GM13976 (cell line): ENCODE measurements around the gene HSP90AB1.
A peak's percentile ranks its signal among the peaks of the same experiment; 100 is the strongest.

Experiments
- DNase-seq: peaks from one replicate; pipeline ENCODE4 v3.0.0; 2012; ENCODE audit warnings: low spot score
- in situ Hi-C: fragments of 300-500 bp; cut with MboI; formaldehyde crosslinking; loops from one replicate; pipeline ENCODE4 v1.12.0; 2022; ENCODE audit warnings: low sequenced_read_pairs, mixed read lengths, inconsistent platforms; ENCODE audit not compliant: unreplicated experiment
- TF ChIP-seq, protein P1 (sequence below): IDR thresholded peaks from 2 replicates; pipeline ENCODE4 v1.5.1; 2012; ENCODE audit warnings: borderline replicate concordance, mild to moderate bottlenecking; ENCODE audit not compliant: insufficient read depth; ENCODE audit errors: extremely low read depth, missing control alignments, control extremely low read depth

Gene HSP90AB1

DNA sequence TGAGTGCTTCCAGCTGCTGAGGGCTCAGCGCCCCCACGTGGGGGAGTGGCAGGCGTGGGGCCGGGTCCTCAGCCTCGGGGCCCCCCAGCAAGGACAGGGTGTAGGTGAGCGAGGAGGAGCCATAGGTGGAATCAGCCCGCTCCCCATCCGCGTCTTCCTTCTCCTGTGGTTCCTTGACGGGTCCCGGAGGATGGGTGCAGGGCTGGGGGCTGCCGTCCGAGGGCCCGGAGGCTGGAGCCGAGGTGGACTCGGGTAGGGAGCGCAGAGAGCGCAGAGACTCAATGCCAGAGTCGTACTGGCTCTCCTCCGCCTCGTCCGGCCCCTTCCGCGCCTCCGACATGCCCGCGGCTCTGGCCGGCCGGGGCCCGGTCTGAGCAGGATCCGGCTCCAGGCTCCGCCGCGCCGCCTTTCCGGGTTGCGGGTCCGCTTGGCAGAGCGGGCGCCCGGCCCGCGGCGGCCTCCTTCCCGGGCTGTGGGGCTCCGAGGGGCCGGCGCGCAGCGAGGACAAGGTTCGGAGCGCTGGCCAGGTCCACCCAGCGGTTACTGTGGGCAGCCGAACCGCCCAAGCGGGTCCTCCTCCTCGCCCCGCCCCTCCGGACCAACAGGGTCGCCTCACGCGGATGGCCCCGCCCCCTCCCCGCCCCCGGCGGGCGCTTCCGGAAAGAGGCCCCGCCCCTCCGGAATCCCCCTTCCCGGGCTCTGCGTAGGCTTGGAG is 18.3 kb downstream of the HSP90AB1 start, which contains the start of gene NFKBIE:
Gene NFKBIE (minus strand): TSS at position 545 of the 715 bp plus-strand sequence. CDS start 205 bp downstream, at position 340.
- TF ChIP-seq, protein P1, sequence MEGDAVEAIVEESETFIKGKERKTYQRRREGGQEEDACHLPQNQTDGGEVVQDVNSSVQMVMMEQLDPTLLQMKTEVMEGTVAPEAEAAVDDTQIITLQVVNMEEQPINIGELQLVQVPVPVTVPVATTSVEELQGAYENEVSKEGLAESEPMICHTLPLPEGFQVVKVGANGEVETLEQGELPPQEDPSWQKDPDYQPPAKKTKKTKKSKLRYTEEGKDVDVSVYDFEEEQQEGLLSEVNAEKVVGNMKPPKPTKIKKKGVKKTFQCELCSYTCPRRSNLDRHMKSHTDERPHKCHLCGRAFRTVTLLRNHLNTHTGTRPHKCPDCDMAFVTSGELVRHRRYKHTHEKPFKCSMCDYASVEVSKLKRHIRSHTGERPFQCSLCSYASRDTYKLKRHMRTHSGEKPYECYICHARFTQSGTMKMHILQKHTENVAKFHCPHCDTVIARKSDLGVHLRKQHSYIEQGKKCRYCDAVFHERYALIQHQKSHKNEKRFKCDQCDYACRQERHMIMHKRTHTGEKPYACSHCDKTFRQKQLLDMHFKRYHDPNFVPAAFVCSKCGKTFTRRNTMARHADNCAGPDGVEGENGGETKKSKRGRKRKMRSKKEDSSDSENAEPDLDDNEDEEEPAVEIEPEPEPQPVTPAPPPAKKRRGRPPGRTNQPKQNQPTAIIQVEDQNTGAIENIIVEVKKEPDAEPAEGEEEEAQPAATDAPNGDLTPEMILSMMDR: peak; percentile 68
- in situ Hi-C loops: no loop called here
- peak; percentile 95 for DNase-seq

DNA sequence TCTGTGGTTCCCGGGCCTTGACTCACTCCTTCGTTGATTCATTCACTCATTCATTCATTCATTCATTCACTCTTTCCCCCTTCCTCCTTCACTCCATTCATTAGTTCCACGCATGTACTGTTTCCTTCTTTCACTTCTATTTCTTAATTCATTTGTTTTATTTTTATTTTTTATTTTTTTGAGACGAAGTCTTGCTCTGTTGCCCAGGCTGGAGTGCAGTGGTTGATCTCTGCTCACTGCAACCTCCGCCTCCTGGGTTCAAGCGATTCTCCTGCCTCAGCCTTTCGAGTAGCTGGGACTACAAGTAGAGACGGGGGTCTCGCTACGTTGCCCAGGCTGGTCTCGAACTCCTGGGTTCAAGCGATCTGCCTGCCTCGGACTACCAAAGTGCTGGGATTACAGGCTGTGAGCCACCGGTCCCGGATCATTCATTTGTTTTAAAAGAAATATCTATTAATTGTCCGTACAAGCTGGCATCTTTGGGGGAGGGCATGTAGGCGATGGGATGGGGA is 18.9 kb downstream of the HSP90AB1 start:
- no peak for DNase-seq
- in situ Hi-C loops: no loop called here
- TF ChIP-seq, protein P1: no peak

DNA sequence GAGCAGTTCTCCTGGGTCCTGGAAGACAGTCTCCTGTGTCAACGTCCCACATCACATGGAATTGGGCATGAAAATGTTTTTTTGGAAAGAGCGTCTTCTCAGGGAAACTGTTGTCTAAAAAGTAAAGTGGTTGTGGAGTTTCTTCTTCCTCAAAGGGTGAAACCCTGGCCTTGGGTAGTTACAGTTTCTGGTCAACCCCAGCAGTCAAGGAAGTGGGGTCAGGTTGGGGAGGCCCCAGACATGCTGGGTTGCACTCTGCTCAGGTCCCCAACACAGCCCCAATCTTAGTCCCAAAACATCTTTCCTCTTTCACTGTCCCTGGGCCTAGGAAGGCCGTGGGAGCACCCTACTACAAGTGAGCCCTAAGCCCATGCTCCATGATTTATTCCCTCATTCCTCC is 19.4 kb downstream of the HSP90AB1 start:
- peak; percentile 79 for DNase-seq
- TF ChIP-seq, protein P1: no peak
- in situ Hi-C loops: no loop called here

DNA sequence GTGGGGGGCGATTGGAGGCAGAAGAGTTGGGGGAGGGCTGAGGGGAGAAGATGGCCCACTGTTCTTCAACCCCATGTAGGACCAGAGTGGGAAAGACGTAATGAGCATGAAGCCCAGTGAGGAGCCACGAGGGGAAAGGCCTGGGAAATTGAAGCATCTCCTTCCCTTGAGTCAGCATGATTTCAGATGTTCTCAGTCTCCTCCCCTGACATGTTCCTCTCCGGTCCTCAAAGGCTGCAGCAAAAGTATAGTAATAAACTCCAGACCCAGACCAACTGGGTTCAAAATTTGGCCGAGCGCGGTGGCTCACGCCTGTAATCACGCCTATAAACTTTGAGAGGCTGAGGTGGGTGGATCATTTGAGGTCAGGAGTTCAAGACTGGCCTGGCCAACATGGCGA is 20.4 kb downstream of the HSP90AB1 start:
- TF ChIP-seq, protein P1: no peak
- no peak for DNase-seq
- in situ Hi-C loops: no loop called here

DNA sequence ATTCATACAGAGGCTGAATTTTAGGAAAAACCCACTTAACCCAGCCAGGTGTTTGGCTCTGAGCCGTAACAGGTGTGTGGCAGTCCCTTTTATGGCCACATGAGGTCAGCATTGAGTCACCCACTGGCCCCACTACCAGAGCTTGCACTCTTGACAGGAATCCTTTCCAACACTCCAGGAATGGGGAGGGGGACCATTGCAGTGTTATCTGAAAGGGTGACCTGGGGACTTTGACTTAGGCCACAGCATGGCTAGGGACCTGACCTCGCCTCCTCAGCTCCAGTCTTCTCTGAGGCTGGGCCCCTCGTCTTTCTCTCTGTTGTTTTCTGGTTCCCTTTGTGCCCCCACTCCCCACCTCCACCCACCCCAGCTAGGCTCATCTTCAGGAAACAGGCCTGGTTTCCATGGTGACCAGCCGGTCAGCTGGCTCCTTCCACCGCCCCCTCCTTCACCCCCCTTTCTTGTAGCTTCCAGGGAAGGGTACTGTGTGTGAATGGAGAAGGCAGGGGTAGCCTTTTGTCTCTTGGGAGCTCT is 21.3 kb downstream of the HSP90AB1 start:
- peak; percentile 70 for DNase-seq
- in situ Hi-C loops: no loop called here
- TF ChIP-seq, protein P1: peak; percentile 94

DNA sequence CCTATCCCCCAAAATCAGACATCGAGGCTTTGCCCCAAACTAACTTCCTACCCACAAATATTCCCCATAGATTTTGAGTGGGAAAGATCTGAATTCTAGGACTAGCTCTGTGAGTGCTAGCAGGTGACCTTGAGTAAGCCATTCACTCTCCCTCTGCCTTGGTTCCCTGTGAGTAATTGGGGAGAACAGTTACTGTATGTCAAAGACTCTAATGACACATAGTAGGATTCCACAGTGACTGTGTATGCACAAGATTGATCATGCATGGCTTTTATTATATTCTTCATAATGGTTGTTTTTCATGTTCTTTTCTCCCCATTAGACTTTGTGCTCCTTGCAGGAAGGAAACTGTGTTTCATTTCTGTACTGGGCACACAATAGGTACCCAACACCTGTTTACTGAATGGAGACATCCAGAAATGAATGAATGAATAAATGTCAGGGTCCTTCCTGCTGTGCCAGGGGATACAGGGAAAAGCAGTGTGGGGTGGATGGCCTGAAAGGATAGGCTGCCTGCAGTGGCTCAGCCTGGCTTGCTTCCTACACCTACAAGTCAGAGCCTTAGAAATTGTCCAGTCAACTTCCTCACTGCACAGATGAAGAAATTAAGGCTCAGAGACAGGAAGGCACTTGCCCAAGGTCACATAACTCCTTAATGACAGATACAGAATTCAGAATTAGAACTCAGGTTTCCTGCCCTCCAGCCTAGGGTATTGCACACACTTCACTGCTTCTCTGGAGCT is 22.4 kb downstream of the HSP90AB1 start:
- TF ChIP-seq, protein P1: no peak
- in situ Hi-C loops: no loop called here

More for the DNA sequence above, 22.4 kb downstream of the HSP90AB1 start:
- no peak for DNase-seq
